Measurements from ENCODE around the gene LIPA. TPM values are rescaled to one million over a fixed set of nuclear protein-coding genes. Genes with fewer than 3 reads are reported as not detected.

LIPA gene
- total RNA-seq, 1 donor from 2014 or later: 17.0 TPM

GRCh38 chr10:89233033-89233432 lies 18.5 kb downstream of the LIPA start:
- Mint-ChIP-seq H3K36me3 (ENCODE audit: insufficient read depth) (peaks cover 2% of the 10 kb centered on the region), H3K9me3 (ENCODE audit: low read depth) (peaks cover 5% of the 10 kb centered on the region), H3K4me1 (ENCODE audit: low read depth) (no peaks in the 10 kb centered on the region), H3K27ac (no peak overlapping the region), H3K27me3 (no peaks in the 10 kb centered on the region), H3K4me3 (ENCODE audit: low read depth) (no peak overlapping the region)
- DNase-seq (ENCODE audit: low spot score, unreplicated experiment): no peak
- no peak for TF ChIP-seq CTCF (IDR thresholded peaks at IDR 0.05; ENCODE audit: unreplicated experiment)

GRCh38 chr10:89228962-89229361 lies 22.6 kb downstream of the LIPA start:
- Mint-ChIP-seq H3K4me1 (ENCODE audit: low read depth) (peaks cover 6% of the 10 kb centered on the region), H3K27me3 (no peaks in the 10 kb centered on the region), H3K27ac (no peak overlapping the region), H3K9me3 (ENCODE audit: low read depth) (peaks cover 6% of the 10 kb centered on the region), H3K36me3 (ENCODE audit: insufficient read depth) (peaks cover 3% of the 10 kb centered on the region), H3K4me3 (ENCODE audit: low read depth) (no peak overlapping the region)
- no peak for DNase-seq (ENCODE audit: low spot score, unreplicated experiment)
- TF ChIP-seq CTCF (IDR thresholded peaks at IDR 0.05; ENCODE audit: unreplicated experiment): no peak

- Mint-ChIP-seq H3K4me3 (ENCODE audit: low read depth) (no peak overlapping the region), H3K9me3 (ENCODE audit: low read depth) (peaks cover 6% of the 10 kb centered on the region), H3K27ac (no peak overlapping the region), H3K36me3 (ENCODE audit: insufficient read depth) (peaks cover 3% of the 10 kb centered on the region), H3K4me1 (ENCODE audit: low read depth) (peaks cover 6% of the 10 kb centered on the region), H3K27me3 (no peaks in the 10 kb centered on the region)
- DNase-seq (ENCODE audit: low spot score, unreplicated experiment): no peak
- TF ChIP-seq CTCF (IDR thresholded peaks at IDR 0.05; ENCODE audit: unreplicated experiment): no peak
These were observed 23.4 kb downstream of the LIPA start for GRCh38 chr10:89228146-89228545.

GRCh38 chr10:89226891-89227290 lies 24.7 kb downstream of the LIPA start:
- Mint-ChIP-seq H3K27me3 (no peaks in the 10 kb centered on the region), H3K4me1 (ENCODE audit: low read depth) (peaks cover 6% of the 10 kb centered on the region), H3K4me3 (ENCODE audit: low read depth) (no peak overlapping the region)

GRCh38 chr10:89224739-89225443 lies 26.7 kb downstream of the LIPA start:
- Mint-ChIP-seq H3K4me3 (ENCODE audit: low read depth) (peak overlapping the region; percentile 58), H3K27ac (peak overlapping the region; percentile 88)

More at GRCh38 chr10:89226891-89227290, 24.7 kb downstream of the LIPA start:
- no peak for TF ChIP-seq CTCF (IDR thresholded peaks at IDR 0.05; ENCODE audit: unreplicated experiment)
- H3K9me3 Mint-ChIP-seq (ENCODE audit: low read depth): peaks cover 6% of the 10 kb centered on the region
- no peak for DNase-seq (ENCODE audit: low spot score, unreplicated experiment)
- no peak overlapping the region for H3K27ac Mint-ChIP-seq
- H3K36me3 Mint-ChIP-seq (ENCODE audit: insufficient read depth): peaks cover 3% of the 10 kb centered on the region

More at GRCh38 chr10:89224739-89225443, 26.7 kb downstream of the LIPA start:
- H3K9me3 Mint-ChIP-seq (ENCODE audit: low read depth): peaks cover 6% of the 10 kb centered on the region
- peaks cover 3% of the 10 kb centered on the region for H3K36me3 Mint-ChIP-seq (ENCODE audit: insufficient read depth)
- DNase-seq (ENCODE audit: low spot score, unreplicated experiment): no peak
- H3K4me1 Mint-ChIP-seq (ENCODE audit: low read depth): peaks cover 6% of the 10 kb centered on the region
- peak; percentile 51 for TF ChIP-seq CTCF (IDR thresholded peaks at IDR 0.05; ENCODE audit: unreplicated experiment)
- no peaks in the 10 kb centered on the region for H3K27me3 Mint-ChIP-seq
